ENCODE results near the gene IGDCC3.

GRCh38 chr15:65373163-65373651 is 4.6 kb downstream of the IGDCC3 start:
- TF ChIP-seq, protein P1, sequence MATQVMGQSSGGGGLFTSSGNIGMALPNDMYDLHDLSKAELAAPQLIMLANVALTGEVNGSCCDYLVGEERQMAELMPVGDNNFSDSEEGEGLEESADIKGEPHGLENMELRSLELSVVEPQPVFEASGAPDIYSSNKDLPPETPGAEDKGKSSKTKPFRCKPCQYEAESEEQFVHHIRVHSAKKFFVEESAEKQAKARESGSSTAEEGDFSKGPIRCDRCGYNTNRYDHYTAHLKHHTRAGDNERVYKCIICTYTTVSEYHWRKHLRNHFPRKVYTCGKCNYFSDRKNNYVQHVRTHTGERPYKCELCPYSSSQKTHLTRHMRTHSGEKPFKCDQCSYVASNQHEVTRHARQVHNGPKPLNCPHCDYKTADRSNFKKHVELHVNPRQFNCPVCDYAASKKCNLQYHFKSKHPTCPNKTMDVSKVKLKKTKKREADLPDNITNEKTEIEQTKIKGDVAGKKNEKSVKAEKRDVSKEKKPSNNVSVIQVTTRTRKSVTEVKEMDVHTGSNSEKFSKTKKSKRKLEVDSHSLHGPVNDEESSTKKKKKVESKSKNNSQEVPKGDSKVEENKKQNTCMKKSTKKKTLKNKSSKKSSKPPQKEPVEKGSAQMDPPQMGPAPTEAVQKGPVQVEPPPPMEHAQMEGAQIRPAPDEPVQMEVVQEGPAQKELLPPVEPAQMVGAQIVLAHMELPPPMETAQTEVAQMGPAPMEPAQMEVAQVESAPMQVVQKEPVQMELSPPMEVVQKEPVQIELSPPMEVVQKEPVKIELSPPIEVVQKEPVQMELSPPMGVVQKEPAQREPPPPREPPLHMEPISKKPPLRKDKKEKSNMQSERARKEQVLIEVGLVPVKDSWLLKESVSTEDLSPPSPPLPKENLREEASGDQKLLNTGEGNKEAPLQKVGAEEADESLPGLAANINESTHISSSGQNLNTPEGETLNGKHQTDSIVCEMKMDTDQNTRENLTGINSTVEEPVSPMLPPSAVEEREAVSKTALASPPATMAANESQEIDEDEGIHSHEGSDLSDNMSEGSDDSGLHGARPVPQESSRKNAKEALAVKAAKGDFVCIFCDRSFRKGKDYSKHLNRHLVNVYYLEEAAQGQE (IDR thresholded peaks at IDR 0.05; ENCODE audit: insufficient replicate concordance, low read depth) = no peak
- TF ChIP-seq POLR2AphosphoS5 (IDR thresholded peaks at IDR 0.05; ENCODE audit: low read depth) = no peak
- no peak for TF ChIP-seq CTCF (IDR thresholded peaks at IDR 0.05; ENCODE audit: insufficient read depth, low read length)
- TF ChIP-seq GABPA (IDR thresholded peaks at IDR 0.05; ENCODE audit: low read depth) = no peak
